ENCODE measurements around the gene MARK2. TPM values are rescaled to one million over a fixed set of nuclear protein-coding genes. Genes with fewer than 3 reads are reported as not detected.

The MARK2 gene
- total RNA-seq, 4 donors from 2014 or later, result 66.3 to 78.7 (median 71.8) TPM

GRCh38 chr11:63837027-63837688 is 1.8 kb upstream of the MARK2 start:
- WGBS, result 15% methylated on average over 5 of the region's 5 CpGs

GRCh38 chr11:63837739-63838138 is 1.2 kb upstream of the MARK2 start:
- Histone ChIP-seq H3K9me3 (no peaks in the 10 kb centered on the region), H3K27ac (peak overlapping the region; percentile 92), H3K4me3 (peak overlapping the region; percentile 85), H3K4me1 (peaks cover 45% of the 10 kb centered on the region), H3K27me3 (no peaks in the 10 kb centered on the region), H3K36me3 (no peaks in the 10 kb centered on the region)
- DNase-seq (ENCODE audit: low spot score in 2 of 2), result no peak
- TF ChIP-seq POLR2AphosphoS5 (IDR thresholded peaks at IDR 0.05), result no peak
- no peak for TF ChIP-seq CTCF (IDR thresholded peaks at IDR 0.05)
- no peak for TF ChIP-seq EP300 (IDR thresholded peaks at IDR 0.05)
- no peak for TF ChIP-seq POLR2A (IDR thresholded peaks at IDR 0.05)
- WGBS, result 35% methylated on average over 5 of the region's 5 CpGs

More at GRCh38 chr11:63837027-63837688, 1.8 kb upstream of the MARK2 start:
- H3K4me1 ChIP-seq, result peaks cover 39% of the 10 kb centered on the region
- TF ChIP-seq POLR2A (IDR thresholded peaks at IDR 0.05) (no peak), CTCF (IDR thresholded peaks at IDR 0.05) (peak; percentile 62 to 76), EP300 (IDR thresholded peaks at IDR 0.05) (no peak), POLR2AphosphoS5 (IDR thresholded peaks at IDR 0.05) (peak in 1 of 3 donors; percentile 42)
- no peaks in the 10 kb centered on the region for H3K36me3 ChIP-seq
- no peaks in the 10 kb centered on the region for H3K27me3 ChIP-seq
- no peak overlapping the region for H3K4me3 ChIP-seq
- H3K9me3 ChIP-seq, result no peaks in the 10 kb centered on the region
- peak; percentile 84 to 89 for DNase-seq (ENCODE audit: low spot score in 2 of 2)
- H3K27ac ChIP-seq, result no peak overlapping the region

DNA sequence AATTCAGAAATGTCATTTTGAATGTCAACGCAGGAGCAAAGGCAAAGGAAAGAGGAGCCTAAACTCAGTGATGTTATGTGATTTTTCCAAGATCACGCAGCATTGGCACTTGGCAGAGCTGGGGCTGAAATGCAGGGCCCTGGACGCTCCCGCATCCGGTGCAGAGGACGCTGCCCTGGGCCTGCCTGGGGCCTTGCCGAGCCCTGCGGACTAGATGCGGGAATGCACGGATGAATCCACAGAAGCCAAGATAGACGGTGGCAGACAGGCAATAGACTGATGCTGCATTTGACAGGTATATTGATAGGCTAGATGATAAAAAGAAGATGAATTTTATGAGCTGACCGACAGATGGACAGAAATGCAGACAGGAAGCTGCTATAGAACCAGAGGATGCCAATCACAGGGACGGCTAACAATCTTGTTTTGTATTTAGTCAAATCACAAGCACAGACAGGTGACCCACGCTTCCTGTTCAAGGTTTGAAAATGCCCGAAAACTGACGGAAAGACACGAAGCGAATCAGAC is 696 bp upstream of the MARK2 start:
- H3K4me1 ChIP-seq, result peaks cover 50% of the 10 kb centered on the region
- H3K4me3 ChIP-seq, result peak overlapping the region; percentile 85

GRCh38 chr11:63839508-63840355 is 822 bp downstream of the MARK2 start:
- Histone ChIP-seq H3K4me3 (peak overlapping the region; percentile 85), H3K4me1 (peaks cover 64% of the 10 kb centered on the region), H3K27ac (peak overlapping the region; percentile 92), H3K36me3 (peaks cover 6% of the 10 kb centered on the region), H3K9me3 (no peaks in the 10 kb centered on the region), H3K27me3 (no peaks in the 10 kb centered on the region)
- TF ChIP-seq CTCF (IDR thresholded peaks at IDR 0.05) (no peak), POLR2AphosphoS5 (IDR thresholded peaks at IDR 0.05) (no peak), EP300 (IDR thresholded peaks at IDR 0.05) (no peak), POLR2A (IDR thresholded peaks at IDR 0.05) (no peak)
- DNase-seq (ENCODE audit: low spot score in 2 of 2), result peak in 1 of 2 donors; percentile 84
- 1% methylated on average over 39 of the region's 40 CpGs for WGBS

More for the DNA sequence above, 696 bp upstream of the MARK2 start:
- WGBS, result 22% methylated on average over 18 of the region's 18 CpGs
- Histone ChIP-seq H3K9me3 (no peaks in the 10 kb centered on the region), H3K36me3 (no peaks in the 10 kb centered on the region), H3K27me3 (no peaks in the 10 kb centered on the region), H3K27ac (peak overlapping the region; percentile 92)
- DNase-seq (ENCODE audit: low spot score in 2 of 2), result no peak
- TF ChIP-seq POLR2A (IDR thresholded peaks at IDR 0.05) (no peak), POLR2AphosphoS5 (IDR thresholded peaks at IDR 0.05) (no peak), CTCF (IDR thresholded peaks at IDR 0.05) (no peak), EP300 (IDR thresholded peaks at IDR 0.05) (no peak)
